ENCODE measurements around the gene MAP1A. TPM values are rescaled to one million over a fixed set of nuclear protein-coding genes. Genes with fewer than 3 reads are reported as not detected.

The MAP1A gene
- total and polyA plus RNA-seq, 2 donors (not counting 3 experiments of a cell fraction or from before 2014, with no cell fraction given) = 0.68 to 4.8 TPM

DNA sequence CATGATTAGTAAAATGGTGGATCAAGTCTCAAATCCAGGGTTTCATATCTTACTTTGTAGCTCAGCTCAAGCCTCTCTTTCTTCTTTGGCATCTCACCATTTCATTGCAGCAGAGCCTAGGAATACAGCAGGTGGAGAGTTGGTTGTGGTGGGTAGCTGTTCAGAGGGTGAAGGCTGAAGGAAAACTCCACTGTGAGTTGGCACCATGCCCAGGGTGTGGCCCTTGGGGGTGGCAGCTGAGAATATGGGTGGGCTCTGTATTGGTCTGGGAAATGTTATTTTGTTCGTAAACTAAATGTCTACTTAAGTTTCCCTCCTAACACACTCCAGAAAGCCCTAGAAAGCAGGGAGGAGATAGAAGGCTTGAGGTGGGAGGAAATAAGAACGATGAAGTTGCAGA is 1.7 kb upstream of the MAP1A start:
- no peak overlapping the region for H3K4me3 ChIP-seq (replicated peaks in 1 of 3; ENCODE audit: insufficient read depth in 1 of 3, low read depth in 1 of 3, low read length in 3 of 3)
- H3K27me3 ChIP-seq (ENCODE audit: control insufficient read depth in 2 of 2, insufficient read depth in 2 of 2, low read length in 2 of 2) = peaks cover 0 to 6% of the 10 kb centered on the region in 2 experiments
- H3K9me1 ChIP-seq (replicated peaks; ENCODE audit: control insufficient read depth, extremely low read depth, insufficient read depth, low read length) = no peaks in the 10 kb centered on the region
- H3K9ac ChIP-seq (replicated peaks; ENCODE audit: extremely low read depth, insufficient read depth, low read length) = no peak overlapping the region
- H4K20me1 ChIP-seq (replicated peaks; ENCODE audit: control insufficient read depth, extremely low read depth, insufficient read depth, low read length) = no peaks in the 10 kb centered on the region
- H3K36me3 ChIP-seq (ENCODE audit: control insufficient read depth in 2 of 2, extremely low read depth in 1 of 2, insufficient read depth in 2 of 2, low read length in 2 of 2) = no peaks in the 10 kb centered on the region
- no peak overlapping the region for H2AFZ ChIP-seq (ENCODE audit: low read depth, low read length)
- TF ChIP-seq FOS (IDR thresholded peaks at IDR 0.05; ENCODE audit: borderline replicate concordance, insufficient read depth, low read length) (no peak), POLR2A (IDR thresholded peaks at IDR 0.05; ENCODE audit: low read depth, low read length) (no peak), GATA2 (IDR thresholded peaks at IDR 0.05; ENCODE audit: insufficient read depth, insufficient read length, low read depth, low read length) (no peak), MYC (IDR thresholded peaks at IDR 0.05; ENCODE audit: low read depth, low read length) (no peak)
- H3K4me1 ChIP-seq (ENCODE audit: control insufficient read depth, extremely low read depth, insufficient read depth, low read length) = peaks cover 27% of the 10 kb centered on the region
- intact Hi-C loops (cut with micrococcal nuclease) (loop anchor here (10.0 kb wide), 1 partner anchor 229 kb away; the partner anchor contains the start of gene PDIA3), dilution Hi-C loops (cut with MboI; ENCODE audit: extremely low pct_ligation_motif_present, low sequenced_read_pairs) (no loop called here)
- H3K27ac ChIP-seq (ENCODE audit: insufficient read depth, low read depth, low read length) = no peak overlapping the region
- ChIA-PET POLR2A (no interaction called here), CTCF (interaction anchor here (0.8 to 6.6 kb wide), 11 partner anchors 11 to 78 kb away, joined by 3 to 101 read pairs (median 5); partner anchors contain the start of gene TP53BP1)
- no TSS peak for BruUV-seq (replicated peaks)
- H3K4me2 ChIP-seq (ENCODE audit: insufficient read depth, low read length) = no peak overlapping the region
- no peaks in the 10 kb centered on the region for H3K9me3 ChIP-seq (replicated peaks; ENCODE audit: control insufficient read depth, insufficient read depth, low read length)
- DNase-seq (ENCODE audit: low read depth, low spot score) (no peak), FAIRE-seq (no peak)
- H3K79me2 ChIP-seq (ENCODE audit: control insufficient read depth, insufficient read depth, low read length) = no peaks in the 10 kb centered on the region

DNA sequence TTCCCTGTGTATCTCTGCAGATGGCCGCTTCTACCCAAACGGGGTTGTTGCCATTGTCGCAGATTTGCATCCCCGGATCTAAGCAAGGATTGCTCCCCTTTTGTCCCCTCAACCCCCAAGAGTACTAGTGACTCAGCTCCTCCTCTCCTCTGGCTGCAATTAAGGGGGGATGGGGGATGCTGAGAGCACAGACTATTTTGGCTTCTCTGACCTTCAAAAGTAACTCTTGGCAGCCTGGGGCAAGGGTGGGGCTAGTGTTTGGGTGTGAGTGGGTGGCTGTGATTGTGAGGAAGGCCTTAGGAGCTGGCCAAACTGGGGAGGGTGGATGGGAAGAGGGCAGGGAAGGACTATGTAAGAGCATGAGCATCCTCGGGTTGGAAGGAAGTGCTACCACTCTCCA is 1.2 kb upstream of the MAP1A start:
- ChIA-PET POLR2A (no interaction called here), CTCF (interaction anchor here (1.0 to 6.6 kb wide), 6 partner anchors 15 to 79 kb away, joined by 3 to 101 read pairs (median 8); partner anchors contain the start of gene TP53BP1)
- intact Hi-C loops (cut with micrococcal nuclease) (loop anchor here (10.0 kb wide), 1 partner anchor 229 kb away; the partner anchor contains the start of gene PDIA3), dilution Hi-C loops (cut with MboI; ENCODE audit: extremely low pct_ligation_motif_present, low sequenced_read_pairs) (no loop called here)
- Histone ChIP-seq H3K9ac (replicated peaks; ENCODE audit: extremely low read depth, insufficient read depth, low read length) (no peak overlapping the region), H3K27me3 (ENCODE audit: control insufficient read depth in 2 of 2, insufficient read depth in 2 of 2, low read length in 2 of 2) (peaks cover 0 to 6% of the 10 kb centered on the region in 2 experiments), H3K9me1 (replicated peaks; ENCODE audit: control insufficient read depth, extremely low read depth, insufficient read depth, low read length) (no peaks in the 10 kb centered on the region), H3K36me3 (ENCODE audit: control insufficient read depth in 2 of 2, extremely low read depth in 1 of 2, insufficient read depth in 2 of 2, low read length in 2 of 2) (no peaks in the 10 kb centered on the region), H3K27ac (ENCODE audit: insufficient read depth, low read depth, low read length) (no peak overlapping the region), H3K9me3 (replicated peaks; ENCODE audit: control insufficient read depth, insufficient read depth, low read length) (no peaks in the 10 kb centered on the region), H3K4me3 (replicated peaks in 1 of 3; ENCODE audit: insufficient read depth in 1 of 3, low read depth in 1 of 3, low read length in 3 of 3) (no peak overlapping the region), H2AFZ (ENCODE audit: low read depth, low read length) (no peak overlapping the region), H3K79me2 (ENCODE audit: control insufficient read depth, insufficient read depth, low read length) (no peaks in the 10 kb centered on the region), H3K4me1 (ENCODE audit: control insufficient read depth, extremely low read depth, insufficient read depth, low read length) (peaks cover 24% of the 10 kb centered on the region), H3K4me2 (ENCODE audit: insufficient read depth, low read length) (no peak overlapping the region), H4K20me1 (replicated peaks; ENCODE audit: control insufficient read depth, extremely low read depth, insufficient read depth, low read length) (no peaks in the 10 kb centered on the region)
- no peak for DNase-seq (ENCODE audit: low read depth, low spot score)
- no TSS peak for BruUV-seq (replicated peaks)
- no peak for FAIRE-seq
- TF ChIP-seq EZH2 (IDR thresholded peaks at IDR 0.05; ENCODE audit: borderline replicate concordance, low read depth, low read length, severe bottlenecking) = no peak
- TF ChIP-seq POLR2AphosphoS5 (IDR thresholded peaks at IDR 0.05; ENCODE audit: insufficient read depth, low read depth, low read length) = no peak
- no peak for TF ChIP-seq POLR2A (IDR thresholded peaks at IDR 0.05; ENCODE audit: low read depth, low read length)
- TF ChIP-seq, protein P1, sequence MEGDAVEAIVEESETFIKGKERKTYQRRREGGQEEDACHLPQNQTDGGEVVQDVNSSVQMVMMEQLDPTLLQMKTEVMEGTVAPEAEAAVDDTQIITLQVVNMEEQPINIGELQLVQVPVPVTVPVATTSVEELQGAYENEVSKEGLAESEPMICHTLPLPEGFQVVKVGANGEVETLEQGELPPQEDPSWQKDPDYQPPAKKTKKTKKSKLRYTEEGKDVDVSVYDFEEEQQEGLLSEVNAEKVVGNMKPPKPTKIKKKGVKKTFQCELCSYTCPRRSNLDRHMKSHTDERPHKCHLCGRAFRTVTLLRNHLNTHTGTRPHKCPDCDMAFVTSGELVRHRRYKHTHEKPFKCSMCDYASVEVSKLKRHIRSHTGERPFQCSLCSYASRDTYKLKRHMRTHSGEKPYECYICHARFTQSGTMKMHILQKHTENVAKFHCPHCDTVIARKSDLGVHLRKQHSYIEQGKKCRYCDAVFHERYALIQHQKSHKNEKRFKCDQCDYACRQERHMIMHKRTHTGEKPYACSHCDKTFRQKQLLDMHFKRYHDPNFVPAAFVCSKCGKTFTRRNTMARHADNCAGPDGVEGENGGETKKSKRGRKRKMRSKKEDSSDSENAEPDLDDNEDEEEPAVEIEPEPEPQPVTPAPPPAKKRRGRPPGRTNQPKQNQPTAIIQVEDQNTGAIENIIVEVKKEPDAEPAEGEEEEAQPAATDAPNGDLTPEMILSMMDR (IDR thresholded peaks at IDR 0.05; ENCODE audit: extremely low read depth in 1 of 2, insufficient read depth in 1 of 2, low read depth in 1 of 2, low read length in 2 of 2) = no peak
- TF ChIP-seq MAX (IDR thresholded peaks at IDR 0.05; ENCODE audit: insufficient read depth, insufficient read length) = no peak
- TF ChIP-seq FOS (IDR thresholded peaks at IDR 0.05; ENCODE audit: borderline replicate concordance, insufficient read depth, low read length) = no peak
- TF ChIP-seq JUN (IDR thresholded peaks at IDR 0.05; ENCODE audit: borderline replicate concordance, insufficient read depth, insufficient read length, low read depth) = no peak
- no peak for TF ChIP-seq GATA2 (IDR thresholded peaks at IDR 0.05; ENCODE audit: insufficient read depth, insufficient read length, low read depth, low read length)
- TF ChIP-seq MYC (IDR thresholded peaks at IDR 0.05; ENCODE audit: low read depth, low read length) = no peak

All from endothelial cell of umbilical vein (primary cell).